H1 (cell line): ENCODE measurements around the gene TRPM1. TPM values are rescaled to one million over a fixed set of nuclear protein-coding genes. Genes with fewer than 3 reads are reported as not detected.

Experiments
- CTCF ChIA-PET: fragments of 300-600 bp; sonication (Branson Sonifier 250); formaldehyde crosslinking; loops from one replicate; lab custom pipeline; 2021; ENCODE audit not compliant: partially characterized antibody; lab: Charles Lee
- POLR2A ChIA-PET: fragments of 300-600 bp; sonication (Branson Sonifier 250); formaldehyde crosslinking; loops from one replicate; lab custom pipeline; 2021; ENCODE audit warnings: inconsistent platforms; ENCODE audit not compliant: partially characterized antibody; lab: Charles Lee
- DNase-seq, 2 experiments: peaks; one replicate each; pipeline versions ENCODE4 v3.0.0 to v3.0.0-alpha.2; 2010 to 2022; ENCODE audit warnings: low spot score in 2 of 2, low read depth in 1 of 2, mixed read lengths in 1 of 2
- FAIRE-seq: peaks from 2 replicates; lab custom pipeline; 2011; peaks lifted over from hg19 to GRCh38; lab: Jason Lieb, UNC
- H2AFZ ChIP-seq: 2 replicates; pipeline ENCODE4 v1.8.1; 2012; ENCODE audit warnings: low read length, inconsistent platforms
- H2AK5ac ChIP-seq: 2 replicates; pipeline ENCODE4 v1.6.1; 2013; ENCODE audit warnings: low read depth, low read length
- H2BK120ac ChIP-seq: replicated peaks from 2 replicates; pipeline ENCODE3; 2013; ENCODE audit warnings: low read depth, low read length, inconsistent platforms
- H2BK12ac ChIP-seq: 2 replicates; pipeline ENCODE4 v1.6.1; 2013; ENCODE audit warnings: low read depth, low read length
- H2BK15ac ChIP-seq: 2 replicates; pipeline ENCODE4 v1.6.1; 2013; ENCODE audit warnings: low read length
- H2BK20ac ChIP-seq: 2 replicates; pipeline ENCODE4 v1.6.1; 2013; ENCODE audit warnings: low read length
- H2BK5ac ChIP-seq: 2 replicates; pipeline ENCODE4 v1.6.1; 2013; ENCODE audit warnings: low read depth, low read length
- H3K14ac ChIP-seq: 2 replicates; pipeline ENCODE4 v1.6.1; 2013; ENCODE audit warnings: inconsistent platforms; ENCODE audit not compliant: insufficient read length
- H3K18ac ChIP-seq: 2 replicates; pipeline ENCODE4 v1.6.1; 2013; ENCODE audit warnings: low read length; ENCODE audit errors: extremely low read depth
- H3K23ac ChIP-seq: 2 replicates; pipeline ENCODE4 v1.6.1; 2013; ENCODE audit warnings: inconsistent platforms; ENCODE audit not compliant: insufficient read length
- H3K23me2 ChIP-seq: 2 replicates; pipeline ENCODE4 v1.6.1; 2013; ENCODE audit warnings: low read depth, low read length
- H3K27ac ChIP-seq: 2 replicates; pipeline ENCODE4 v1.6.1; 2011; ENCODE audit warnings: low read depth, low read length, inconsistent platforms
- H3K27me3 ChIP-seq, 4 experiments: replicated peaks in 1 of 4; 1 replicate in 1 of 4; 2 replicates in 3 of 4; pipeline versions ENCODE4 v1.6.1 to v1.8.1; 2011 to 2013; ENCODE audit warnings: low read length in 3 of 4, mild to moderate bottlenecking in 3 of 4, inconsistent platforms in 2 of 4, mixed read lengths in 2 of 4, moderate library complexity in 1 of 4; ENCODE audit not compliant: control insufficient read depth in 3 of 4, insufficient read depth in 3 of 4; ENCODE audit errors: extremely low read depth in 1 of 4
- H3K36me3 ChIP-seq, 4 experiments: 2 replicates each; pipeline versions ENCODE4 v1.6.1 to v1.8.1; 2011 to 2013; ENCODE audit warnings: mild to moderate bottlenecking in 4 of 4, low read length in 3 of 4, moderate library complexity in 2 of 4, control low read depth in 1 of 4, inconsistent platforms in 1 of 4; ENCODE audit not compliant: insufficient read depth in 4 of 4, control insufficient read depth in 2 of 4
- H3K4ac ChIP-seq: replicated peaks from 2 replicates; pipeline ENCODE3; 2013; ENCODE audit warnings: low read length, low read depth, mixed read lengths, inconsistent platforms; ENCODE audit not compliant: insufficient read length
- H3K4me1 ChIP-seq, 4 experiments: replicated peaks in 1 of 4; 1 replicate in 1 of 4; 2 replicates in 3 of 4; pipeline versions ENCODE4 v1.6.1 to v1.8.1; 2011 to 2013; ENCODE audit warnings: low read length in 3 of 4, inconsistent platforms in 2 of 4, mixed read lengths in 1 of 4; ENCODE audit not compliant: insufficient read depth in 4 of 4, control insufficient read depth in 3 of 4
- H3K4me2 ChIP-seq, 2 experiments: 2 replicates each; pipeline versions ENCODE4 v1.6.1 to v1.8.1; 2011 to 2013; ENCODE audit warnings: low read depth in 2 of 2, low read length in 2 of 2, control low read depth in 1 of 2, inconsistent platforms in 1 of 2, mild to moderate bottlenecking in 1 of 2; ENCODE audit not compliant: insufficient read depth in 1 of 2
- H3K4me3 ChIP-seq, 4 experiments: fragments of 200-600, 300-600 bp in 1 of 4; sonication (generic), shearing (Covaris generic), sonication (Bioruptor Twin) in 1 of 4; 2 replicates each; pipeline versions ENCODE4 v1.5.1 to v1.8.1; 2011 to 2016; ENCODE audit warnings: low read length in 4 of 4, low read depth in 3 of 4, control low read depth in 2 of 4, inconsistent platforms in 2 of 4, mild to moderate bottlenecking in 2 of 4, mixed read lengths in 1 of 4, moderate library complexity in 1 of 4; ENCODE audit not compliant: insufficient read depth in 2 of 4; ENCODE audit errors: extremely low read depth in 1 of 4
- H3K56ac ChIP-seq: replicated peaks from 2 replicates; pipeline ENCODE3; 2013; ENCODE audit warnings: low read depth, mild to moderate bottlenecking, mixed read lengths, low read length, inconsistent platforms; ENCODE audit not compliant: insufficient read length
- H3K79me1 ChIP-seq: 2 replicates; pipeline ENCODE4 v1.6.1; 2013; ENCODE audit warnings: low read depth, low read length, control low read depth
- H3K79me2 ChIP-seq, 2 experiments: 2 replicates each; pipeline versions ENCODE4 v1.6.1 to v1.8.1; 2012 to 2013; ENCODE audit warnings: low read length in 2 of 2, mild to moderate bottlenecking in 2 of 2, inconsistent platforms in 1 of 2; ENCODE audit not compliant: insufficient read depth in 2 of 2, control insufficient read depth in 1 of 2
- H3K9ac ChIP-seq, 4 experiments: replicated peaks in 1 of 4; 1 replicate in 1 of 4; 2 replicates in 3 of 4; pipeline versions ENCODE4 v1.6.1 to v1.8.1; 2011 to 2013; ENCODE audit warnings: low read depth in 3 of 4, low read length in 3 of 4, control low read depth in 2 of 4, mild to moderate bottlenecking in 2 of 4, moderate library complexity in 2 of 4, inconsistent platforms in 1 of 4; ENCODE audit errors: extremely low read depth in 1 of 4
- H3K9me3 ChIP-seq, 2 experiments: 2 replicates each; pipeline versions ENCODE4 v1.6.1 to v1.8.1; 2012 to 2013; ENCODE audit warnings: mild to moderate bottlenecking in 2 of 2, moderate library complexity in 2 of 2, control low read depth in 1 of 2, inconsistent platforms in 1 of 2, low read depth in 1 of 2, low read length in 1 of 2, mixed read lengths in 1 of 2; ENCODE audit not compliant: insufficient read depth in 2 of 2
- H4K20me1 ChIP-seq, 2 experiments: replicated peaks in 1 of 2; 2 replicates each; pipeline versions ENCODE3 to v1.8.1; 2011 to 2013; ENCODE audit warnings: inconsistent platforms in 2 of 2, low read length in 2 of 2, mild to moderate bottlenecking in 1 of 2; ENCODE audit not compliant: insufficient read depth in 2 of 2, control insufficient read depth in 1 of 2
- H4K5ac ChIP-seq: 2 replicates; pipeline ENCODE4 v1.6.1; 2013; ENCODE audit warnings: low read length, low read depth, mixed read lengths, inconsistent platforms; ENCODE audit not compliant: insufficient read length
- H4K8ac ChIP-seq: 2 replicates; pipeline ENCODE4 v1.8.0; 2013; ENCODE audit warnings: mild to moderate bottlenecking, moderate library complexity, low read length, inconsistent platforms; ENCODE audit not compliant: insufficient read depth; ENCODE audit errors: extremely low read depth
- H4K91ac ChIP-seq: replicated peaks from 2 replicates; pipeline ENCODE3; 2013; ENCODE audit warnings: low read length, mixed read lengths, inconsistent platforms; ENCODE audit not compliant: insufficient read length
- POLR2AphosphoS5 ChIP-seq: IDR thresholded peaks from 2 replicates; pipeline ENCODE4 v1.6.1; 2011; ENCODE audit warnings: low read depth, low read length
- SIX5 ChIP-seq: IDR thresholded peaks from 2 replicates; pipeline ENCODE4 v1.6.1; 2011; ENCODE audit warnings: mild to moderate bottlenecking, low read depth, low read length
- TCF12 ChIP-seq: IDR thresholded peaks from 2 replicates; pipeline ENCODE4 v1.6.1; 2011; ENCODE audit warnings: low read depth, mild to moderate bottlenecking, low read length
- TEAD4 ChIP-seq: IDR thresholded peaks from 2 replicates; pipeline ENCODE4 v1.6.1; 2012; ENCODE audit warnings: low read depth, low read length, inconsistent platforms, mixed read lengths
- YY1 ChIP-seq: IDR thresholded peaks from 2 replicates; pipeline ENCODE4 v1.6.1; 2011; ENCODE audit warnings: low read depth, mild to moderate bottlenecking, low read length
- WGBS, 2 experiments: shearing (Covaris generic) in 1 of 2; methylation state at CpG; one replicate each; pipeline versions ENCODE4 v1.1.6 to v1.1.7; 2013 to 2015; ENCODE audit warnings: low lambda C conversion rate in 2 of 2, mixed read lengths in 2 of 2, inconsistent platforms in 1 of 2, low coverage in 1 of 2, missing lambda C conversion rate in 1 of 2; ENCODE audit not compliant: insufficient replicate concordance in 2 of 2, insufficient coverage in 1 of 2, insufficient read length in 1 of 2; ENCODE audit errors: extremely low coverage in 1 of 2, missing lambda C conversion rate in 1 of 2; 5-methylcytosine and 5-hydroxymethylcytosine counted together
- polyA plus RNA-seq, 7 experiments: library from polyadenylated mRNA; depleted of rRNA in 3 of 7; stranded (reverse) in 5 of 7; unstranded in 2 of 7; fragments of >200 nt in 5 of 7; fragments of 200-250 nt in 2 of 7; gene quantifications; 1 replicate in 5 of 7; 2 replicates in 1 of 7; 4 replicates in 1 of 7; pipeline versions ENCODE4 v1.2.1 to v1.2.3, GENCODE V29; 2011 to 2013; ENCODE audit warnings: missing spikeins in 2 of 7, mixed read lengths in 2 of 7
- total RNA-seq: library from RNA; stranded (reverse); fragmentation: NEBNext Ultra II Directional; extraction: Animal tissue kit (Norgen Biotek cat#: 25700); gene quantifications from 2 replicates; pipeline ENCODE4 v1.2.1, GENCODE V29; 2021
- TF ChIP-seq, protein P1 (sequence below): IDR thresholded peaks from 2 replicates; pipeline ENCODE4 v1.6.1; 2012; ENCODE audit warnings: inconsistent platforms

Gene TRPM1
- total and polyA plus RNA-seq, 2 of the 8 experiments (the other 6 are each of a cell fraction or from before 2014, with no cell fraction given): 0.05 TPM; not detected in 1

DNA sequence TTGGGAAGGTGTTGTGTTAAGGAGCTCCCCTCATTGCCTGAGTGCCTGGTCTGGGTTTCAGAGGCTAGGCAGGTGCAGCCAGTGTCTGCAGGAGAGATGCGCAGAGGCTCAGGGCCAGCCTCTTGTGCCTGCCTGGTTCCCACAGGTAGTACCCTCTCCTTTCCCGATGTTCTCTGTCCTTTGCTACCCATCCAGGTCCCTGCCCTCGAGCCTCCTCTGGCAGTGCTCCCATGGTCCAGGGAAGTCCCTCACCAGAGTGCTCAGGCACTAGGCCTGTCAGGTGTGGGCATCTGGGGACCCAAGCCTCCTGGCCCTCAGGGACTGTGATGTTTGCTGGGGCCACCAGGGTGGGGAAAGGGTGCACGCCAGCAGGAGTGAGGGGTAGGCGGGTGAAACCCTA, 5.0 kb downstream of the TRPM1 start:
- Histone ChIP-seq H3K36me3 (no peaks in the 10 kb centered on the region), H2AK5ac (no peak overlapping the region), H3K9me3 (no peaks in the 10 kb centered on the region), H2BK15ac (no peak overlapping the region; the same call in 1 of the 2 replicates), H3K23me2 (no peaks in the 10 kb centered on the region), H3K23ac (no peak overlapping the region), H3K18ac (no peak overlapping the region; the same call in 1 of the 2 replicates), H2BK5ac (no peak overlapping the region), H3K79me2 (no peaks in the 10 kb centered on the region), H3K27me3 (no peaks in the 10 kb centered on the region), H4K5ac (no peak overlapping the region), H4K20me1 (no peaks in the 10 kb centered on the region), H3K4me2 (no peak overlapping the region), H2BK12ac (no peak overlapping the region), H3K14ac (no peak overlapping the region), H4K91ac (no peak overlapping the region), H3K9ac (no peak overlapping the region), H2BK20ac (no peak overlapping the region), H3K27ac (no peak overlapping the region), H4K8ac (peak overlapping the region; percentile 9; the same call in 1 of the 2 replicates), H3K4me3 (no peak overlapping the region), H3K56ac (no peak overlapping the region), H3K79me1 (no peaks in the 10 kb centered on the region; the same call in 1 of the 2 replicates), H3K4me1 (peaks cover 0 to 8% (median 3%) of the 10 kb centered on the region in 4 experiments; a peak in 3 of 7 replicates), H2AFZ (no peak overlapping the region; the same call in 1 of the 2 replicates), H3K4ac (no peak overlapping the region), H2BK120ac (no peak overlapping the region)
- TF ChIP-seq TEAD4: no peak
- TF ChIP-seq, protein P1, sequence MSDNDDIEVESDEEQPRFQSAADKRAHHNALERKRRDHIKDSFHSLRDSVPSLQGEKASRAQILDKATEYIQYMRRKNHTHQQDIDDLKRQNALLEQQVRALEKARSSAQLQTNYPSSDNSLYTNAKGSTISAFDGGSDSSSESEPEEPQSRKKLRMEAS: no peak
- no peak for TF ChIP-seq YY1
- TF ChIP-seq TCF12: no peak
- TF ChIP-seq POLR2AphosphoS5: no peak
- no peak for TF ChIP-seq SIX5
- FAIRE-seq (no peak), DNase-seq (no peak)
- POLR2A ChIA-PET: no interaction called here
- WGBS, 2 experiments: 76% methylated on average over 5 of the region's 5 CpGs; no CpG with 5 or more reads in 1 of the 2 experiments
- CTCF ChIA-PET: interaction anchor here (1.7 kb wide), 1 partner anchor 179 kb away, joined by 3 read pairs; no protein-coding TSS in a partner anchor
